ENCODE data around the gene LTBP1. TPM values are rescaled to one million over a fixed set of nuclear protein-coding genes. Genes with fewer than 3 reads are reported as not detected.

LTBP1 gene
- polyA plus RNA-seq, 12 donors = 53.9 to 102 (median 63.6) TPM; not detected in 1

DNA sequence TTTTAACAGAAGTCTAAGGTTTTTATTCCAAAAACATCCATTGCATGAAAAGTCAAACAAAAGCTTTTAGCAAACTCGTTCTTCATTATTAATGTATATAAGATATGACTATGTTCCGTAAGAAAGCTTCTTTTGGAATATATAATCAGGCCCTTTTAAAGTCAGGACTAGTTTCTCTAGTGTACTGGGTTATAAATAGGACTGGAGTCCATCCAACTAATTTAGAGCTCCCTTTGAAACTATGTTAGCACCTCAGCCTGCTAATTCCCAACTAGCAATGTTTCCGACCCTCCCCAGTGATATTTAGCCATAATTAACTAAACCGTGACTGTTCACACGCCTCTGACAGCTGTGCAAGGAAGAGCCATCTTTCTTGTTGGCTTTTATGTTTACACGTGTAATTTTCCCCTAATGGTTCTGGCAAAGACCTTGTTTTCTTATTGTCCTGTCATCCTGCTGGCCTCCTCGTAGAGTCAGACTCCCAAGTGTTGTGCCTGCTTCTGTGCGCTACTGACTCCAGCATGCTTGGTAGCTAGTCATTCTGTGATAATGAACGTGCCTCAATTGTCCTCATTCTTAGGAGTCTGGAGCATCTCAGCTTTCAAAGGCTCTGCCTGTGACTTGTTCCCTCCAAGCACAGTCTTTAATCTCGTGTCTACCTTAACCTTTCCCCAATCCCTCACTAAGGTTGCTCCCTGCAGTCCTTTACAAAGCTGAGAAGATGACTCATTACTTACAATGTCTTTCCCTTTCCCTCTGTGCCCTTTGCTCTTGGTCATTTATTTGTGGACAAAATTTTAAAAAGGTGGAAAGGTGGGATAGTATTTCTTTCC, 357.5 kb downstream of the LTBP1 start:
- DNase-seq = no peak

DNA sequence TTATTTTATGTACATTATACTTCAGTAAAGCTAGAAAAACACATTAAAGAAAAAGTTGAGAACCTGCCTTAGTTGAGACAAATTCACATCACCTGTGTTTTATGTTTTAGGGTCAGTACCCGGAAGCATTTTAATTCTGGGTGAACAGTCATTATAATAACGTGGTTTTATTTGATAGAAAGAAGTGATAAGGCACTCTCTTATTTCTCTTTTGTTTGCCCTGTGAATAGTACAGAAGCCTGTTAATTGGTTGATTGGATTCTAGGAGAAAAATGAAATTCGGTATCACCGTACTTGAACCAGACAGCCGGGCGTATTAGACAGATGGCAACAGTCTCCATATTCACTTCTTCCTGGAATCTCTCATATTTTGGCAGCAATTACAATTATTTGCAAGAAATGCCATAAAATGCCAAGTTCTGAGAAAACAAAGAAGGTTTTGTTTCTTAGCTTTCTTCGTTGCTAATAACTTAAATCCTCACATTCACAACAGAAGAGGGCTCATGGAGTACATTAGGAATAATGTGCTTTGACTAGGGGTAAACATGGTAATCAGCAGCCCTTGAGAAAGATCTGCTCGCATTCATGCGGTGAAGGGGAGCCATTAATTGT, 361.0 kb downstream of the LTBP1 start:
- DNase-seq = no peak

DNA sequence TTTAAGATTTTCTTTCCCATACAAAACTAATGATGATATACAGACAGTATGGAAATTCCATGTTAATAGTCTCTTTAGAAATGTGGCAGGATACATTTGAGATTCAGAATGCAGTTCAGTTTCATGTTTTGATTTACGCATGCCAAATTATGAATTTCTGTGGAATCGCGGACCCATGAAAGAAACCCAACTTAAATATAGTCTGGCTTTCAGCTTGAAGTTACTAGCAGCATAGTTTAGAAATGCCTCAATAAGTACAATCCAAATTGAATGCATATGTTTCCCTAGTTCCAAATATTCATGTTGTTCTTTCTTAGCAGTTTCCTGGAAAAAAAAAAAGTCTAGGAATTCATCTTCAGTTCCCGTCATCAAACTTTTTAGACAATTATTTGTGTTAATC, 365.6 kb downstream of the LTBP1 start:
- peak; percentile 56 for DNase-seq

DNA sequence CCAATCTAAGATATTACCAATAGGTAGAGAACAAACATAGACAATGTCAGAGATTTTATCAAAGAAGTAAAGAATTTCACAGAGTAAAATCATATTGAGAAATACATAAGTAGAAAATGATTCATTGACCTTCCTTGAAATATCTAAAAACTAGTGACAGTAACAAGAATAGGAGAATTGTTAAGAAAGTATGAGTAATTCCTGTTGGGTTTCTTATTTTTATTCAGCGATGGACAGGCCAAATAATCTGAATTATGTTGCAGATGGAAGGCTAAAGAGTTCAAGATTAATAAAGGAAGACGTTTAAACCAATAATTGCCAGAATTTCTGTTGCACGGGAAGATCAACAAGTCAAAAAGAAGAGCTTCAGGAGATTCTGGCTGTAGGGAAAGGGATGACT, 366.3 kb downstream of the LTBP1 start:
- no peak for DNase-seq

DNA sequence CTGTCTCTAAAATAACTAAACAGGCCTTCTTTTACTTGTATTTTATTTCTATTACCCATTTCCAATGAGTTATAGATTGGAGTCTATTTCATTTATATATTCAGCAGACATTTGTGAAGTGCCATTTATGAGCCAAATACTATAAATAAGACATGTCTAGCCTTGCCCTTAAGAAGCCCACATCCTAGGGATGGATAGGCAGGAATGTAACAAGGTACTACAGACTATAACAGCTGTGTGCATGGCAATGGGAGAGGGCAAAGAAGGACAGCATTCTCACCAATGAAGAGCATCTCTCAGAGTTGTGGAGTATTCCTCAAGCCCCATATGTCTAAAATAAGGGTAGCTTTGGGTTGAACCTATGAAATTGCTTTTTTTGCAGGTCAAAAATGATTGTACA, 367.8 kb downstream of the LTBP1 start:
- DNase-seq = no peak

DNA sequence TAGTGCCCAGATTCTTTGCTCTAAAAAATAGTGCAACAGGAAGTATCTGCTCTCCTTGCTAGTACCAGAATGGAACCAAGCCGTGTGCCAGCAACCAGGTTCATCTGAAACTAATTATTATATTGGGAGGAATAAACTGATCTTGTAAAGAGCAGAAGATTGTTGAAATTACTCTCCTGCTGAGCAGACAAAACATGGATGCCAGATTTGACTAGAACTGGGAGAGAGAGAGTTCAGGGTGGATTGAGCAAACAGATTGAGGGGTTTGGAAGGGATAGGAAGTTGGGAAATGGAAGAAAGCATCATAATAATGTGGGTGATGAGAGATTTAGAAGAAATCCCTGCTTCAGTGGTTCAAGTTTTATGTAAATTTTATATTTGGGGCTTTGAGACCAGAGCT, 369.6 kb downstream of the LTBP1 start:
- DNase-seq = no peak

DNA sequence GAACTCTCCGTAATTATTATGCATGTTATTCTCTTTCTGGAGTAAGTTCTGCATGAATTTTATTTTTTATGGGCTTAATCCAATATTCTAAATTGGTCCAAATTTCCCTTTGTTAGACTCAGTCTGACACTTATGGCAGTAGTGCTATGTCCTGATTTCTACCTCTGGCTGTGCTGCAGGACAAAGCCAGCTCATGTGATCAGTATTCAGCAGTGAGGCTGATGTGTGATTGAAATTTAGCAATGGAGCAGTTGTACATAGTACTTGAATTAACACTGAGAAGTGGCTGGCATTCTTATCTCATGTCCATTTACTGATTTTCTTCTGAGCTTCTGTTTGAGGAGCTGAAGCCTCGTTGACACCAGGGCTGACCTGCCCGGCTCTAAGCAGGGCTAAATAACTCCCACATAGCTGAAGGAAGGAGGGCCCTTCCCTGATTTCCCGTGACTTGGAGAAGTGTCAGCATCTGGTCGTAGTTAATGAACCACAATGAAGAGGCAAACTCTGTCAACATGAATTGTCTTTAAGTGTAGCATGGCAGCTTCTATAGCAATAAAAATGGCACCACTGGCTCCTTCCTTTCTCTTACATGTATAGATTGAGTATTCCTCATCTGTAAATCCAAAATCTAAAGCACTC, 370.7 kb downstream of the LTBP1 start:
- DNase-seq = no peak

DNA sequence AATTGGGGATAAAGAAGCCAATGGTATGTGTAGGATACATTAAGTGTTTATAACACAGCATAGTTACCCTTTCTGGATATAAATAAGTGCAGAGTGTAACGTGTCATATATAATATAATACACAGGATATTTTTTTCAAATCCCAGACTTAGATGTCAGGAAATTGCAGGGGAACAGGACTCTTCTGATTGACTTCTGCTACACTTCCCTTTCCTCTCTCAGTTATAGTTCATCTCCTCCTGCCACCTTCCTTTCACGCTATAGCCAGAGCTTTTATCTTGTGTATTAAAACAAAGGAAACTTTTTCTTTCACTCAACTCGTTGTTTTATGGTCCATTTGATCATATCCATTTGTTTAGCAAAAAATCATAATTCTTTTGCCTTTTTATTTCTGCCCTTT, 371.7 kb downstream of the LTBP1 start:
- no peak for DNase-seq

DNA sequence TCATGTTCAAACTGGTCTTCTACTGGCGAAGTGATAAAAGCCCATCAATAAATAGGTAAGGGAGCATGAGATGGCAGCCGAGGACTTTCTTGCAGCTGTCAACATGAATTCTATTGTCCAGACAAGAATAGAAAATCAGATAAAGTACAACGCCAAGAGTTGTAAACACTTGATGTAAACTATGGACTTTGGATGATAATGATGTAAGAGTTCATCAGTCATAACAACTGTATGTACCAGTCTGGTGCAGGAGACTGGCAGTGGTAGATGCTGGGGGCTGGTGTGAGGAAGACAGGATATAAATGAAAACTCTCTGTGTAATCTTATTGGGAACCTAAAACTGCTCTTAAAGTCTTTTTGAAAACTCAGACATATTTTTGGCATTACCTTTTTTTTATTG, 373.8 kb downstream of the LTBP1 start:
- no peak for DNase-seq

DNA sequence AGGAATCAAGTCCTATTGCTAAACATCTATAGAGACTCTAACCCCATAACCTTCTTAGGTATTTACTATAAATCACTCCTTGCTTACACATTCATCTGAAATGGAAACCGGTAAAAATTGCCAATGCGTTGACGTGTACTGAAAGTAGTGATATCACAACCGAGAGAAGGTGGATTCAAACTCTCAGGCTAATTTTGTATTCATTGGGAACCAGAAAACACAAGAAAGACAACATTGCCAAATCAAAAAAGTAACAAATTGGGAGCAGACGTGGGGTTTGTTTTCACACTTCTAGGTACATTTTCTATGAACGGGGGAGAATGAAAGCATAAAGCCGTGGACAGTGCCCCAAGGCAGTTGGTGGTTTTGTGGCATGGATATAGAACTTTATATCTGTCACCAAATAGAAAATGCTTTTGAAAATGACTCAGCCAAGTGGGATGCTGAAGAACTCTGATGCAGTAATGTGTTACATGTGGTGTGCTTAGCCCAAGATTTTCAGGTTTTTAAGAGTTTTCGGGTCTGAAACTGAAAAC, 374.6 kb downstream of the LTBP1 start:
- peak; percentile 48 for DNase-seq

DNA sequence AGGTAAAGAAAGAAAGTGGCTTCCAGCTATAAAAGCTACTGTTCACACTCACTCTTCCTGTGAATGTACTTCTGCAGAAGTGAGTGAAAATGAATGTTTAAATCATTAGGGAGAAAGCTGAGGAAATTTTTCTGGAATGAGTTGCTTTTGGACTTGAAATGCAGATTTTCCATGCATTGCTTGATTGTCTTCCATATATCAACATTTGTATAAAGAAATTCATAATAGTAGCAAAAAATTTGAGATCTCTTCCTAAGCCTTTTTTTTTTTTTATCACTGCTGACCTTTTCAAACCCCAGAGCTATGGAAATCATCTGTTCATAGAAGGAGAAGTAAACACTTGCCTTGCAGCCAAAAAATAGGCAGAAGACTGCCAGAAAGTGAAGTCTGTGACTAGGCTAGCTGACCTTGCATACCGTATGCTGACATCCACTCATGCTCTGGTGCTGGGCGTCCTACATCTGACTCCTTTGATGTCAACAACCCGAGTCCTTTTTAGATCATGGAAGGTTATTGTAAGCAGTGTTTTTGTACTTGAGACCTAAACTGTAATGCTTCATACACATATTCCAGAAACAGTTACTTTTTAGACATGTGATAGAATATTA, 375.2 kb downstream of the LTBP1 start:
- peak; percentile 80 for DNase-seq

DNA sequence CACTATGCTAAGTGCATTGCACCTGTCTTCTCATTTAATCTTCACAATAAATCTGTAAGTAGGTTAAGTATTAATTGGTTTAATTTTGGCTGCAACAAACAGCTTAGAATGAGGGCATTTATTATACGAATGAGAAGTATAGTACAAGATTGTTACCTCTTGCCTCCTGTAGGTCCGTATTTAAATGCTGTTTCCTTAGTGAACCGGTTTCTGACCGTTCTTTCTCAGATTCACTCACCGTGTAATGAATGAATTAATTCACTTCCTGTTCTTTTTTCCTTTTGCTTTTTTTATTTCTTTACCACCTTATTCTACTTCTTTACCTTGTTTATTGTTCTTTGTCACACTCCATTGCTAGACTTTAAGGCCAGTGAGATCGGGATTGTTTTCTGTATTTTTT, 375.9 kb downstream of the LTBP1 start:
- DNase-seq = no peak

DNA sequence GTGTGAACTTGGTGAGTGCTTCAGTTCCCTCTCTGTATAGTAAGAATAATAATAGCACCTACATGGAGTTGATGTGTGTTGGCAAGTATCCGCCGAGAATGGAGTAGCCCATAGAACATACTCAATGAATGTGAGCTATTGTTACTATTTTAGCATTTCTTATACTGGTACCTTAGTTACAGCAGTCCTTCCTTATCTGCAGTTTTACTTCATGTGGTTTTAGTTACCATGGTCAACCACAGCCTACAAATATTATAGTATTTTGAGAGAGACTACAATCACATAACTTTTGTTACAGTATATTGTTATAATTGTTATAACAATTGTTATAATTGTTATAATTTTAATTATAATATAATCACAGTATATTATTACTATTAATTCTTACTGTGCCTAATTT, 377.2 kb downstream of the LTBP1 start:
- DNase-seq = no peak

DNA sequence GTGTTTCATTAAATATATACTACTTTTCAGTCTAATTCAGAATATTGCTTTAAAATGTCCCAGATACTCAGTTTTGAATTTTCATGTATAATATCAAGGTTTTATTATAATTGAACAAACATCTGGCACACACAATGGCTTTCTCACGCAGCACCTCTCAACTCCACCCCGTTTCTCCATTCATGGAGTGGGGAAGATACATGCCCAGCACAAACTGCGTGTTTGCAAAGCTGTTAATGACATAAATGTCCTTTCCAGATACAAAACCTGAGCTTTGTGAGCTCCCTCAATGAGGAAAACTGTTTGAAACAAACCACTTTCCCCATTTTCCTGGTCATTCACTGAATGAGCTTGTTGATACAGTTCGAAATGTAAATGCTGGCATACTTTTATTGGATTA, 379.3 kb downstream of the LTBP1 start:
- DNase-seq = no peak

DNA sequence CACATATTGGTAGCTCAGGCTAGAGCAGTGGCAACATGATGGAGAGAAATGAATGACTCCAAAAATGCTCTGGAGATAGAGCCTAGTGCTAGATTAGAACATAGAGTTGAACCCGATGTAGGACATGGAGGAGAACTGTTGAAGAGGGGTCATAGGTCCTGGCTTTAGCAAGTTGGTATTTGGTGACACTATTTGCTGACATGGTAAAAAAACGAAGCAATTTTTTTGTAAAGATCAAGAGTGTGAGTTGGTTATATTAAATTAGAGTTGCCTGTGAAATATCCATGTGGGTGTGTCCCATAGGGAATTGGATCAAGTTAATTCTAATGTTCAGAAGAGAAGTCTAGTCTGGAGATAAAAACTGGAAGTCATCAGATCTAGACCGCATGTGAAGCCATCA, 386.7 kb downstream of the LTBP1 start:
- DNase-seq = no peak

DNA sequence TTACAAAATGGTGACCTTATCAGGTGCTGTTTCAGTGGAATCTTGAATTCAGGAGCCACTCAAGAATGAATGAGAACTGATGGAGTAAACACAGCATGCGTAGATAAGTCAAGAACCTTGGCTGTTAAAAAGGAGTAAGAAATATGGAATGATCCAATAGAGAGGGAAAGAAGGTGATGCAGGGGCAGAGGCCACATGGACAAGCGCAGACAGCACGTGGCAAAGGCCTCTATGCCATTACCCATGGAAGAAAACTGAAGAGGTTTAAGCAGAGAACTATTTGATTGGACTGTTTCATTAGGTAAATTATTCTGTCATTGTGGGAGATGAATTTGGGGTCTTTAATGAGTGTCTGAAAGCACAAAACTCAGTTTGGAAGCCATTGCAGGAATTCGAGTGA, 387.3 kb downstream of the LTBP1 start:
- no peak for DNase-seq

DNA sequence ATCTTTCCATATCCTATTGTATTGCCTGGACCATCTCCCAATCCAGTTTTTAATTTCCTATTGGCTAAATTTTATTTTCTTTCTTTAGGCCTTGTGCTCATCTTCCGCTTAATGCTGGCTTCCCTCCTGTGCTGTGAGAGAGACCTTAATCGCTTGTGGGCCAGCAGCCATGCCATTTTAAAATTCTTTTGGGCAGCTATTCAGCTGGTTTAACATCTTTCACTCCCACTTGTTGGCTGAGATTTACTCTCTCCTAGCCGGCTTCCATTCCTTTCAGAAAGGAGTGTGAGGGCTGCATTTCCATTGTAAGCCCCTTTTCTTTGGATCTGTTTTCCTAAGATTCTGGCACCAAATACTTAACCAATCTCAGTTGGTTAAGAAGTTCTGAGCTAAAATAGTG, 388.8 kb downstream of the LTBP1 start:
- no peak for DNase-seq

DNA sequence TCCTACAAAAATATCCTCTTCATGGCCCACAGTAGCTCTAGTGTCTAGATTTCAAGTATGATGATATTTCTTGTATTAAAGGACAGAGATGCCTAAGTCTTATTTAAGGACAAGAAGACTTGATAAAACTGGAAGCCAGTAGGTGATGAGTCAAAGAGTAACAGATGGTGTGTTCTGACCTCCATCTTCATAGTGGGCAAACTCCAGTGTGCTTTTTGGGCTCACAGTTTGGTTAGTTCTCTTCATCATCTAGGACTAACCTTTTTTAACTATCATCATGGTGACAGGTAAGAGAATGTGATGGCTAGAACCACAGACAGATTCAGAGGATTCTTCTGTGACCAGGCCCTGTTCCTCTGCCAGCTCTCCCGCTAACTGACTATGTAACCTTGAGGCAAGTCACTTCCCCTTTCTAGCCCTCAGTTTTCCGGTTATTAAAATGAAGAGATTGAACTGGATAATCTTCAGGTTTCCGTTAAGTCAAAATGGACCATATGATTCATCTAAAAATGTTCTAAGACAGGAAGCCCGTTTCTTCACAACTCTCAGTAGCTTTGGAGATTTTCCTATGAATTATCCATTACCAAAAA, 389.4 kb downstream of the LTBP1 start:
- DNase-seq = no peak

DNA sequence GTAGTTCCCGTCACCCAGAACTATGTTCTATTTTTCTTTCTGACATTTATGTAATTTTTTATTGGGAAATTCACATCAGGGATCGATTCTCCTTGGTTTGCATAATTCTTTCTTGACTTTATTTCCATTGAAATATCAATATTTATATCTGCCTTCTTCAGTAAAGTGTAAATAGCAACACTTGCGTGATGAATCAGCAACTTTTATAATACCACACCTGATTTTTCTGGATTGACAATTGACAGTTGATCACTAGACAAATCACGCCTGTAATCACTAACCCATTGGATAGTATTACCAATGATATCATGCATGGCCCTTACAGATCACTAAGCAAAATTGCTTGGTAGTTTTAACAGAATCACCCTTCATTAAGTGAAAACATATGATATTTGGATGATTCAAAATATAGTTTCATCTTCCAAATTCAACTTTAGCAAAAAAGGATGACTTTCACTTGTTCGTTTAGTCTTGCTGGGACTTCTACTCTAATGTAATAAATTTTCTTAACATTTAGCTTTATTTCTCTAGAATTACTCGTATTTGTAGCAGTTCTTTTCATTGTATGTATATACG, 390.7 kb downstream of the LTBP1 start:
- DNase-seq = no peak

DNA sequence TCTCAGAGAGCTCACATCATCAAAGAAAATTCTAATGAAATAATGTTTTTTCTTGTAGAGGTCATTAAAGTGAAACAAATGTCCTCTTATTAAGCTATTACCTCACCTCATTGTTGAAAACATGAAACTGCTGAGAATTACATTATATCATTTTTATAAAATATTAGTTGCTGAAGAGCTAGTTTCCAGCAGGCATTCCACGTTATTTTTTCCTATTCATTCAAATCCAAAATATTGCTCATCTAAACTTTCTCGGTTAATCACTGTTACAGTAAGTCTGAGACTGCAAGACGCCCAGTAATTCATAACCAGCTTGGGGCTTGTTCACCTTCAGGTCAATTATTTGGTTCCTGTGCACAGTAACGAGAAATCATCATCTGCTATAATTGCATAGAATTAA, 391.2 kb downstream of the LTBP1 start:
- peak; percentile 24 for DNase-seq

DNA sequence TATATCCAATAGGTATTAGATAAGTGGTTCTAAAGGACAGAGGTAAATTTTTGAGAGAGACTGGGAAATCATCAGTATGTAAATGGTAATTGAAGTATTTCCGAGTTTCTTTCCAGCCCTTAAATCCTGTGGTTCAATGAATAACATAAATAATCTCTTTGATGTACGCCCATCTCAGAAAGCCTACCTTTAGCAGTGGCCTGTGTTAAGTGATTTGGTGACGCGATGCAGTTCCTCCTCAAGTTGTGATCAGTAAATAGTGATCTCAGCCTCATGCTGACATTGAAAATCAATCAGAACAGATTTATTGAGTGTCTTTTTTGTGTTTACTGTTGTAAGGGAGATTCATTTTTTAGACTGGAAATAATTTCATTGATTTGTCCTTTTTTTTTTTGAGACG, 392.5 kb downstream of the LTBP1 start:
- no peak for DNase-seq

DNA sequence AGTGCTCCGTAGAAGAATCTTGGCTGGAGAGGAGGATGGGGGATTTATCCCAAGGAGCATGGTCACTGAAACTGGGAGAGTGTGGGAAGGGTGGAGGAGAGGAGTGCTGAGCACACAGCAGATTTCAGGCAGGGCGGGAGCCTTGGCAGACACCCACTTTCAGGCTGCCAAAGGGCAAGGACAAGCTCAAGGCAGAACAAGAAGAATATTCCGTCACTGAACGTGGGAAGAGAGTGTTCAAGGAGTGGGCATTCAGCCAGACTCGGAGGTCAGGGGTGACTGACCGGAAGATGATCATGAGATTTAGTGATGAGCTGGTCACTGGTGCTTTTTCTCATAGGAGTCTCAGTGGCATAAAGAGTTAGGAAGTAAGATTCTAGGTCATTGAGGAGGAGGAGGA, 393.5 kb downstream of the LTBP1 start:
- no peak for DNase-seq
